ENCODE data around the gene GPR45. TPM values are rescaled to one million over a fixed set of nuclear protein-coding genes. Genes with fewer than 3 reads are reported as not detected.
"Not testable (repeated sequence)": the region's sequence is repeated elsewhere in the genome, so short reads cannot be mapped to it uniquely, and the experiment has no call there.

The GPR45 gene
- total RNA-seq, 1 donor from 2014 or later, result not detected

GRCh38 chr2:105249181-105249580 lies 7.6 kb downstream of the GPR45 start:
- Mint-ChIP-seq H3K9me3 (ENCODE audit: unreplicated experiment) (peaks cover 12% of the 10 kb centered on the region), H3K27me3 (ENCODE audit: low read depth, unreplicated experiment) (no peaks in the 10 kb centered on the region), H3K27ac (ENCODE audit: unreplicated experiment) (peak overlapping the region; percentile 67), H3K4me1 (ENCODE audit: low read depth, unreplicated experiment) (peaks cover 18% of the 10 kb centered on the region), H3K4me3 (ENCODE audit: unreplicated experiment) (no peak overlapping the region), H3K36me3 (ENCODE audit: low read depth, unreplicated experiment) (peaks cover 3% of the 10 kb centered on the region)
- TF ChIP-seq, protein P1, sequence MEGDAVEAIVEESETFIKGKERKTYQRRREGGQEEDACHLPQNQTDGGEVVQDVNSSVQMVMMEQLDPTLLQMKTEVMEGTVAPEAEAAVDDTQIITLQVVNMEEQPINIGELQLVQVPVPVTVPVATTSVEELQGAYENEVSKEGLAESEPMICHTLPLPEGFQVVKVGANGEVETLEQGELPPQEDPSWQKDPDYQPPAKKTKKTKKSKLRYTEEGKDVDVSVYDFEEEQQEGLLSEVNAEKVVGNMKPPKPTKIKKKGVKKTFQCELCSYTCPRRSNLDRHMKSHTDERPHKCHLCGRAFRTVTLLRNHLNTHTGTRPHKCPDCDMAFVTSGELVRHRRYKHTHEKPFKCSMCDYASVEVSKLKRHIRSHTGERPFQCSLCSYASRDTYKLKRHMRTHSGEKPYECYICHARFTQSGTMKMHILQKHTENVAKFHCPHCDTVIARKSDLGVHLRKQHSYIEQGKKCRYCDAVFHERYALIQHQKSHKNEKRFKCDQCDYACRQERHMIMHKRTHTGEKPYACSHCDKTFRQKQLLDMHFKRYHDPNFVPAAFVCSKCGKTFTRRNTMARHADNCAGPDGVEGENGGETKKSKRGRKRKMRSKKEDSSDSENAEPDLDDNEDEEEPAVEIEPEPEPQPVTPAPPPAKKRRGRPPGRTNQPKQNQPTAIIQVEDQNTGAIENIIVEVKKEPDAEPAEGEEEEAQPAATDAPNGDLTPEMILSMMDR (IDR thresholded peaks at IDR 0.05; ENCODE audit: insufficient read depth, low read depth, low read length), result no peak
- TF ChIP-seq EZH2 (IDR thresholded peaks at IDR 0.05; ENCODE audit: insufficient read depth, low read length), result no peak
- DNase-seq (ENCODE audit: low read depth) (no peak), FAIRE-seq (no peak)
- Histone ChIP-seq H3K27ac (ENCODE audit: low read depth, low read length) (no peak overlapping the region), H3K4me3 (ENCODE audit: insufficient read depth, low read depth, low read length) (no peak overlapping the region), H3K4me2 (ENCODE audit: low read length) (no peak overlapping the region), H3K27me3 (ENCODE audit: insufficient read depth, low read length) (no peaks in the 10 kb centered on the region), H3K9ac (ENCODE audit: low read length) (no peak overlapping the region), H3K79me2 (ENCODE audit: insufficient read depth, low read length) (no peaks in the 10 kb centered on the region), H4K20me1 (ENCODE audit: insufficient read depth, low read length) (no peaks in the 10 kb centered on the region), H3K36me3 (ENCODE audit: insufficient read depth, low read length) (no peaks in the 10 kb centered on the region), H3K9me3 (ENCODE audit: insufficient read depth, low read depth, low read length) (no peaks in the 10 kb centered on the region), H3K4me1 (ENCODE audit: insufficient read depth, low read length) (no peaks in the 10 kb centered on the region), H2AFZ (ENCODE audit: low read depth, low read length) (no peak overlapping the region)

GRCh38 chr2:105249891-105250290 lies 8.3 kb downstream of the GPR45 start:
- H3K4me3 ChIP-seq (ENCODE audit: insufficient read depth, low read depth, low read length), result no peak overlapping the region
- no peak overlapping the region for H3K27ac ChIP-seq (ENCODE audit: low read depth, low read length)
- peaks cover 12% of the 10 kb centered on the region for H3K9me3 Mint-ChIP-seq (ENCODE audit: unreplicated experiment)
- H3K9ac ChIP-seq (ENCODE audit: low read length), result no peak overlapping the region
- H3K79me2 ChIP-seq (ENCODE audit: insufficient read depth, low read length), result no peaks in the 10 kb centered on the region
- peaks cover 18% of the 10 kb centered on the region for H3K4me1 Mint-ChIP-seq (ENCODE audit: low read depth, unreplicated experiment)
- FAIRE-seq (no peak), DNase-seq (ENCODE audit: low read depth) (no peak)
- no peaks in the 10 kb centered on the region for H3K9me3 ChIP-seq (ENCODE audit: insufficient read depth, low read depth, low read length)
- no peaks in the 10 kb centered on the region for H3K27me3 Mint-ChIP-seq (ENCODE audit: low read depth, unreplicated experiment)
- H2AFZ ChIP-seq (ENCODE audit: low read depth, low read length), result no peak overlapping the region
- TF ChIP-seq, protein P1 (IDR thresholded peaks at IDR 0.05; ENCODE audit: insufficient read depth, low read depth, low read length), result no peak
- no peak for TF ChIP-seq EZH2 (IDR thresholded peaks at IDR 0.05; ENCODE audit: insufficient read depth, low read length)
- H3K36me3 Mint-ChIP-seq (ENCODE audit: low read depth, unreplicated experiment), result peaks cover 3% of the 10 kb centered on the region
- H3K4me3 Mint-ChIP-seq (ENCODE audit: unreplicated experiment), result no peak overlapping the region
- H3K27me3 ChIP-seq (ENCODE audit: insufficient read depth, low read length), result no peaks in the 10 kb centered on the region
- no peak overlapping the region for H3K4me2 ChIP-seq (ENCODE audit: low read length)
- H4K20me1 ChIP-seq (ENCODE audit: insufficient read depth, low read length), result no peaks in the 10 kb centered on the region
- H3K36me3 ChIP-seq (ENCODE audit: insufficient read depth, low read length), result no peaks in the 10 kb centered on the region
- H3K27ac Mint-ChIP-seq (ENCODE audit: unreplicated experiment), result no peak overlapping the region
- no peaks in the 10 kb centered on the region for H3K4me1 ChIP-seq (ENCODE audit: insufficient read depth, low read length)

GRCh38 chr2:105251016-105251648 lies 9.6 kb downstream of the GPR45 start:
- H3K4me1 Mint-ChIP-seq (ENCODE audit: low read depth, unreplicated experiment), result peaks cover 24% of the 10 kb centered on the region
- H3K36me3 Mint-ChIP-seq (ENCODE audit: low read depth, unreplicated experiment); H3K4me2 ChIP-seq (ENCODE audit: low read length); H3K27ac Mint-ChIP-seq (ENCODE audit: unreplicated experiment); H3K36me3 ChIP-seq (ENCODE audit: insufficient read depth, low read length); H3K9ac ChIP-seq (ENCODE audit: low read length); H3K9me3 ChIP-seq (ENCODE audit: insufficient read depth, low read depth, low read length); FAIRE-seq; H2AFZ ChIP-seq (ENCODE audit: low read depth, low read length); H3K27me3 Mint-ChIP-seq (ENCODE audit: low read depth, unreplicated experiment); DNase-seq (ENCODE audit: low read depth); H4K20me1 ChIP-seq (ENCODE audit: insufficient read depth, low read length); H3K4me1 ChIP-seq (ENCODE audit: insufficient read depth, low read length); H3K27ac ChIP-seq (ENCODE audit: low read depth, low read length); H3K4me3 Mint-ChIP-seq (ENCODE audit: unreplicated experiment); H3K4me3 ChIP-seq (ENCODE audit: insufficient read depth, low read depth, low read length); H3K79me2 ChIP-seq (ENCODE audit: insufficient read depth, low read length); H3K27me3 ChIP-seq (ENCODE audit: insufficient read depth, low read length): not testable (repeated sequence)
- H3K9me3 Mint-ChIP-seq (ENCODE audit: unreplicated experiment), result peaks cover 18% of the 10 kb centered on the region
